Bronchial epithelial cell (primary cell): ENCODE results near the gene ZIK1. TPM values are rescaled to one million over a fixed set of nuclear protein-coding genes. Genes with fewer than 3 reads are reported as not detected.

ENCODE experiments used
- DNase-seq: peaks from one replicate; pipeline ENCODE4 v3.0.0-alpha.2; 2010; ENCODE audit warnings: low read depth
- FAIRE-seq: peaks from 2 replicates; lab custom pipeline; 2011; peaks lifted over from hg19 to GRCh38; lab: Jason Lieb, UNC
- H3K27me3 ChIP-seq: 2 replicates; pipeline ENCODE4 v1.5.1; 2011; ENCODE audit warnings: low read length; ENCODE audit not compliant: control insufficient read depth, insufficient read depth
- H3K36me3 ChIP-seq: 2 replicates; pipeline ENCODE4 v1.5.1; 2011; ENCODE audit warnings: low read length; ENCODE audit not compliant: control insufficient read depth, insufficient read depth
- H3K4me3 ChIP-seq: 2 replicates; pipeline ENCODE4 v1.5.1; 2011; ENCODE audit warnings: mild to moderate bottlenecking, low read depth, low read length, control low read depth
- CTCF ChIP-seq: IDR thresholded peaks from 2 replicates; pipeline ENCODE4 v1.5.1; 2011; ENCODE audit warnings: mild to moderate bottlenecking, moderate library complexity, low read length, control low read depth, inconsistent platforms; ENCODE audit not compliant: insufficient read depth, severe bottlenecking
- total RNA-seq: library from RNA; depleted of rRNA; stranded (reverse); fragments of >200 nt; gene quantifications from 2 replicates; pipeline ENCODE4 v1.2.1, GENCODE V29; 2014

Gene ZIK1
- total RNA-seq, 1 donor from 2014 or later = 7.4 TPM

- FAIRE-seq = no peak
- peaks cover 16% of the 10 kb centered on the region for H3K36me3 ChIP-seq
- peak; percentile 8 for DNase-seq
- peak; percentile 14 for TF ChIP-seq CTCF
- peak overlapping the region; percentile 99 for H3K4me3 ChIP-seq
- no peaks in the 10 kb centered on the region for H3K27me3 ChIP-seq
Measured at GRCh38 chr19:57558525-57558924, 25.4 kb upstream of the ZIK1 start.

- FAIRE-seq = no peak
- peak; percentile 8 for DNase-seq
Measured at GRCh38 chr19:57559008-57559403, 24.9 kb upstream of the ZIK1 start.

GRCh38 chr19:57559404-57560025, 24.4 kb upstream of the ZIK1 start, which contains the start of gene ZNF550:
TSS of gene ZNF550 (minus strand) at chr19:57559863. CDS start at chr19:57559682, 181 bp downstream.
- Histone ChIP-seq H3K27me3 (no peaks in the 10 kb centered on the region), H3K36me3 (peaks cover 10% of the 10 kb centered on the region), H3K4me3 (peak within 1 kb of the TSS; percentile 99)
- FAIRE-seq (no peak), DNase-seq (peak; percentile 80)
- TF ChIP-seq CTCF = no peak

More at GRCh38 chr19:57559008-57559403, 24.9 kb upstream of the ZIK1 start:
- no peak for TF ChIP-seq CTCF
- peaks cover 14% of the 10 kb centered on the region for H3K36me3 ChIP-seq
- peak overlapping the region; percentile 99 for H3K4me3 ChIP-seq
- no peaks in the 10 kb centered on the region for H3K27me3 ChIP-seq

GRCh38 chr19:57560049-57560491, 23.9 kb upstream of the ZIK1 start:
- Histone ChIP-seq H3K36me3 (peaks cover 8% of the 10 kb centered on the region), H3K4me3 (peak overlapping the region; percentile 99), H3K27me3 (no peaks in the 10 kb centered on the region)
- FAIRE-seq (no peak), DNase-seq (peak; percentile 43)
- no peak for TF ChIP-seq CTCF

GRCh38 chr19:57563547-57563946, 20.4 kb upstream of the ZIK1 start:
- Histone ChIP-seq H3K27me3 (no peaks in the 10 kb centered on the region), H3K4me3 (no peak overlapping the region), H3K36me3 (no peaks in the 10 kb centered on the region)
- FAIRE-seq (no peak), DNase-seq (no peak)
- no peak for TF ChIP-seq CTCF
